ENCODE data around the gene IFNAR2.

Gene IFNAR2

DNA sequence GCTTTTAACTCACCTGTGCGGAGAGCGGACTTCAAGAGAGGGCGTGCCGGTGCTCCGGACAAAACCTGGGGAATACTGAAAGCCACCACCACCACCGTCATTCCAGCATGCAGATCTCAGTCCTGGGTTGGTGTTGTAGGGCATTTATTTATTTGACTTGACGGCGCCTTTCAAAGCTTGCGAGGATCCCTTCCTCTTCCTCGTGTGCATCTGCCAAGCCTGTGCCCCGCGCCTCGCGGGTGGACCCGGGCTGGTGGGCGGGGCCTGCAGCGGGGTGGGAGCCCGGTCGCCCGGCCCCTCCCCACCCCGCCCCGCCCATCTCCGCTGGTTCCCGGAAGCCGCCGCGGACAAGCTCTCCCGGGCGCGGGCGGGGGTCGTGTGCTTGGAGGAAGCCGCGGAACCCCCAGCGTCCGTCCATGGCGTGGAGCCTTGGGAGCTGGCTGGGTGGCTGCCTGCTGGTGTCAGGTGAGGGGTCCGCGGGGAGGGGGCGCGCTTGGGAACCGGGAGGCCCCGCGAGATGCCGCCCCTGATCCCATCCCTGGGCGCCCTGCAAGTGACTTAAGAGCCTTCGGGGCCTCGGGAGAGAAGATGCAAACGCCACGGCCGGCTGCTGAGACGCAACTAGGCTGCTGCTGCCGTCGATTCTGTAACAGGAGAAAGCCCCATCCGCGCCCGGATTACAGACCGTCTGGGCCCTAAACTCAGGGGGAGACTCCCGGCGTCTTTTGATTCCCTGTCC is 36.5 kb downstream of the IFNAR2 start, which contains the start of gene IL10RB (continued):
- TF ChIP-seq, protein P1, sequence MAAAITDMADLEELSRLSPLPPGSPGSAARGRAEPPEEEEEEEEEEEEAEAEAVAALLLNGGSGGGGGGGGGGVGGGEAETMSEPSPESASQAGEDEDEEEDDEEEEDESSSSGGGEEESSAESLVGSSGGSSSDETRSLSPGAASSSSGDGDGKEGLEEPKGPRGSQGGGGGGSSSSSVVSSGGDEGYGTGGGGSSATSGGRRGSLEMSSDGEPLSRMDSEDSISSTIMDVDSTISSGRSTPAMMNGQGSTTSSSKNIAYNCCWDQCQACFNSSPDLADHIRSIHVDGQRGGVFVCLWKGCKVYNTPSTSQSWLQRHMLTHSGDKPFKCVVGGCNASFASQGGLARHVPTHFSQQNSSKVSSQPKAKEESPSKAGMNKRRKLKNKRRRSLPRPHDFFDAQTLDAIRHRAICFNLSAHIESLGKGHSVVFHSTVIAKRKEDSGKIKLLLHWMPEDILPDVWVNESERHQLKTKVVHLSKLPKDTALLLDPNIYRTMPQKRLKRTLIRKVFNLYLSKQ (tag by site-specific recombination; IDR thresholded peaks at IDR 0.05; ENCODE audit: borderline replicate concordance) = no peak
- TF ChIP-seq ZNF658 (tag by site-specific recombination; IDR thresholded peaks at IDR 0.05) = no peak
- peak; percentile 88 for TF ChIP-seq ZNF335 (tag by site-specific recombination; conservative IDR thresholded peaks at IDR 0.05)
- no peak for TF ChIP-seq ZBTB6 (tag by site-specific recombination; IDR thresholded peaks at IDR 0.05)
- TF ChIP-seq SETDB1 (IDR thresholded peaks at IDR 0.05; ENCODE audit: insufficient read length, low read length) = no peak
- peak; percentile 52; the same call in 1 of the 2 replicates for TF ChIP-seq ZNF398 (tag by site-specific recombination; IDR thresholded peaks at IDR 0.05)
- TF ChIP-seq ZNF76 (tag by site-specific recombination; IDR thresholded peaks at IDR 0.05; ENCODE audit: borderline replicate concordance, low read depth) = 0 out of 2 replicates have a peak, but pooled peaks have one; percentile 43
- no peak for TF ChIP-seq ZNF404 (tag by site-specific recombination; IDR thresholded peaks at IDR 0.05)
- TF ChIP-seq, protein P2, sequence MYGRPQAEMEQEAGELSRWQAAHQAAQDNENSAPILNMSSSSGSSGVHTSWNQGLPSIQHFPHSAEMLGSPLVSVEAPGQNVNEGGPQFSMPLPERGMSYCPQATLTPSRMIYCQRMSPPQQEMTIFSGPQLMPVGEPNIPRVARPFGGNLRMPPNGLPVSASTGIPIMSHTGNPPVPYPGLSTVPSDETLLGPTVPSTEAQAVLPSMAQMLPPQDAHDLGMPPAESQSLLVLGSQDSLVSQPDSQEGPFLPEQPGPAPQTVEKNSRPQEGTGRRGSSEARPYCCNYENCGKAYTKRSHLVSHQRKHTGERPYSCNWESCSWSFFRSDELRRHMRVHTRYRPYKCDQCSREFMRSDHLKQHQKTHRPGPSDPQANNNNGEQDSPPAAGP (tag by site-specific recombination; IDR thresholded peaks at IDR 0.05) = no peak
- TF ChIP-seq ZNF660 (tag by site-specific recombination; IDR thresholded peaks at IDR 0.05) = 0 out of 2 replicates have a peak, but pooled peaks have one; percentile 44
- no peak for TF ChIP-seq ZNF121 (tag by site-specific recombination; IDR thresholded peaks at IDR 0.05)
- no peak for TF ChIP-seq ZNF114 (tag by site-specific recombination; IDR thresholded peaks at IDR 0.05)
- TF ChIP-seq, protein P3, sequence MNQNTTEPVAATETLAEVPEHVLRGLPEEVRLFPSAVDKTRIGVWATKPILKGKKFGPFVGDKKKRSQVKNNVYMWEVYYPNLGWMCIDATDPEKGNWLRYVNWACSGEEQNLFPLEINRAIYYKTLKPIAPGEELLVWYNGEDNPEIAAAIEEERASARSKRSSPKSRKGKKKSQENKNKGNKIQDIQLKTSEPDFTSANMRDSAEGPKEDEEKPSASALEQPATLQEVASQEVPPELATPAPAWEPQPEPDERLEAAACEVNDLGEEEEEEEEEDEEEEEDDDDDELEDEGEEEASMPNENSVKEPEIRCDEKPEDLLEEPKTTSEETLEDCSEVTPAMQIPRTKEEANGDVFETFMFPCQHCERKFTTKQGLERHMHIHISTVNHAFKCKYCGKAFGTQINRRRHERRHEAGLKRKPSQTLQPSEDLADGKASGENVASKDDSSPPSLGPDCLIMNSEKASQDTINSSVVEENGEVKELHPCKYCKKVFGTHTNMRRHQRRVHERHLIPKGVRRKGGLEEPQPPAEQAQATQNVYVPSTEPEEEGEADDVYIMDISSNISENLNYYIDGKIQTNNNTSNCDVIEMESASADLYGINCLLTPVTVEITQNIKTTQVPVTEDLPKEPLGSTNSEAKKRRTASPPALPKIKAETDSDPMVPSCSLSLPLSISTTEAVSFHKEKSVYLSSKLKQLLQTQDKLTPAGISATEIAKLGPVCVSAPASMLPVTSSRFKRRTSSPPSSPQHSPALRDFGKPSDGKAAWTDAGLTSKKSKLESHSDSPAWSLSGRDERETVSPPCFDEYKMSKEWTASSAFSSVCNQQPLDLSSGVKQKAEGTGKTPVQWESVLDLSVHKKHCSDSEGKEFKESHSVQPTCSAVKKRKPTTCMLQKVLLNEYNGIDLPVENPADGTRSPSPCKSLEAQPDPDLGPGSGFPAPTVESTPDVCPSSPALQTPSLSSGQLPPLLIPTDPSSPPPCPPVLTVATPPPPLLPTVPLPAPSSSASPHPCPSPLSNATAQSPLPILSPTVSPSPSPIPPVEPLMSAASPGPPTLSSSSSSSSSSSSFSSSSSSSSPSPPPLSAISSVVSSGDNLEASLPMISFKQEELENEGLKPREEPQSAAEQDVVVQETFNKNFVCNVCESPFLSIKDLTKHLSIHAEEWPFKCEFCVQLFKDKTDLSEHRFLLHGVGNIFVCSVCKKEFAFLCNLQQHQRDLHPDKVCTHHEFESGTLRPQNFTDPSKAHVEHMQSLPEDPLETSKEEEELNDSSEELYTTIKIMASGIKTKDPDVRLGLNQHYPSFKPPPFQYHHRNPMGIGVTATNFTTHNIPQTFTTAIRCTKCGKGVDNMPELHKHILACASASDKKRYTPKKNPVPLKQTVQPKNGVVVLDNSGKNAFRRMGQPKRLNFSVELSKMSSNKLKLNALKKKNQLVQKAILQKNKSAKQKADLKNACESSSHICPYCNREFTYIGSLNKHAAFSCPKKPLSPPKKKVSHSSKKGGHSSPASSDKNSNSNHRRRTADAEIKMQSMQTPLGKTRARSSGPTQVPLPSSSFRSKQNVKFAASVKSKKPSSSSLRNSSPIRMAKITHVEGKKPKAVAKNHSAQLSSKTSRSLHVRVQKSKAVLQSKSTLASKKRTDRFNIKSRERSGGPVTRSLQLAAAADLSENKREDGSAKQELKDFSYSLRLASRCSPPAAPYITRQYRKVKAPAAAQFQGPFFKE (tag by site-specific recombination; IDR thresholded peaks at IDR 0.05; ENCODE audit: borderline replicate concordance) = no peak
- peak; percentile 72 for TF ChIP-seq CTCF (tag by site-specific recombination; IDR thresholded peaks at IDR 0.05)
- no peak for TF ChIP-seq SCRT2 (tag by site-specific recombination; IDR thresholded peaks at IDR 0.05)
- TF ChIP-seq HOXD13 (CRISPR knock-in tag; IDR thresholded peaks at IDR 0.05; ENCODE audit: borderline replicate concordance) = no peak
- TF ChIP-seq ZNF37A (tag by site-specific recombination; IDR thresholded peaks at IDR 0.05) = no peak
- TF ChIP-seq ZNF548 (tag by site-specific recombination; IDR thresholded peaks at IDR 0.05) = no peak
- TF ChIP-seq ZXDB (tag by site-specific recombination; IDR thresholded peaks at IDR 0.05) = peak; percentile 95
- peak; percentile 77 for TF ChIP-seq SP3 (tag by site-specific recombination; IDR thresholded peaks at IDR 0.05)
- 0 out of 2 replicates have a peak, but pooled peaks have one; percentile 33 for TF ChIP-seq PBX3 (CRISPR knock-in tag; IDR thresholded peaks at IDR 0.05)
- no peak for TF ChIP-seq YY1 (tag by site-specific recombination; IDR thresholded peaks at IDR 0.05)
- 0 out of 2 replicates have a peak, but pooled peaks have one; percentile 22 for TF ChIP-seq BCL11A (tag by site-specific recombination; IDR thresholded peaks at IDR 0.05; ENCODE audit: low read depth)
- TF ChIP-seq ZNF274 (IDR thresholded peaks at IDR 0.05; ENCODE audit: low read length) = no peak
- TF ChIP-seq ZNF274 (tag by site-specific recombination; IDR thresholded peaks at IDR 0.05; ENCODE audit: borderline replicate concordance) = no peak
